ENCODE results near the gene ARHGEF12. TPM values are rescaled to one million over a fixed set of nuclear protein-coding genes. Genes with fewer than 3 reads are reported as not detected.
A peak's percentile ranks its signal among the peaks of the same experiment; 100 is the strongest.

The ARHGEF12 gene
- polyA plus RNA-seq, 1 donor (not counting 4 experiments of a cell fraction or from before 2014, with no cell fraction given), result 28.8 TPM

DNA sequence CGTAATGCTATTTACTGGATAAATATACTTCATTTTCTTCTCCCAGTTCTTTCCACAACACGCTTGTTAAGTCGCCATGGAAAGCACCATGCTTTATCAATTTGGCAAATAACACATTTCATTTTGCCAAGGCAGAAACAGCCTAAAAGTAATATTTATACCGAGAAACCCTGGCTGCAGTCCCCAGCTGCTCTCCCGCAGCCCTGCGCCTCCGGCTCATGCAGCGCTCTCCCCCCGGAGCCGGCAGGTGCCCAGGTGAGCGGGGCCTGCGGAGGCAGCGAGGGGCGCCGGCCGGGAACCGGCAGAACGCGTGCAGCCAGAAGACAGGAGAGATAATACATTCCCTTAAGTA is 681 bp upstream of the ARHGEF12 start:
- no peak for FAIRE-seq
- H3K4me1 ChIP-seq (ENCODE audit: control insufficient read depth, extremely low read depth, insufficient read depth, low read length), result peaks cover 62% of the 10 kb centered on the region
- TF ChIP-seq EZH2 (IDR thresholded peaks at IDR 0.05; ENCODE audit: low read length), result no peak
- TF ChIP-seq CTCF (optimal IDR thresholded peaks at IDR 0.05 in 1 of 3, IDR thresholded peaks at IDR 0.05 in 1 of 3, conservative IDR thresholded peaks at IDR 0.05 in 1 of 3; ENCODE audit: extremely low read depth in 1 of 3, insufficient read depth in 2 of 3, low read length in 3 of 3), result no peak

DNA sequence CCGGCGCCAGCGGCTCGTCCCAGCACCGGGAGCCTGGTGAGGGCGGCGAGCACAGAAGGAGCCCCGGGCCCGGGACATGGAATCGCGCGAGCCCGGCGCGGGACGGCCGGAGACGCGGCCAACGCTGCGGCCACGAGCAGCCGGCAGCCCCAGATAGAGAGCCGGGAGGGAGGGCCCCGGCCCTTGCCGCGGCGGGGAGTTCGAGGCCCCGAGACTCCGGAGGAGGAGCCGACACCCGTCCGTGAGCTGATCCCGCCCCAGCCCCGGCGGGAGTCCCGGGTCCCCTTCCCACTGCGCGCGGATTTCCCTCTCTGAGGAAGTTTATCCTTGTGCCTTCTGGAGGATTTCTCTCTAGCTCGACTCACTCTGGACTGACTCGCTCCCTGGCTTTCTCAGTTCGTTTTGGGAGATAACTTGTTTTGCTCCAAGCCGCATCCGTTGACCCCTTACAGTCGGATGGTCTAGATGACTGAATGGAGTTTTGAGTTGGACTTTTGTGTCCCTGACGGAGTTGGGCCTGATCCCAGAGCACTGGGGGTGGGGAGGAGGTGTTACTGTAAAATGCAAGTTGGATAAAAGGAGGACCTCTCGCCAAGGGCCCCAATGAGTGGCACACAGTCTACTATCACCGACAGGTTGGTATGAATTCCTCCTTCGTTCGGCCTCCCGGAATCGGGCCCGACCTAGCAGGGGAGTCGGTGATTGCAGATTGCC is 585 bp downstream of the ARHGEF12 start:
- peaks cover 12% of the 10 kb centered on the region for H4K20me1 ChIP-seq (ENCODE audit: control insufficient read depth, extremely low read depth, insufficient read depth, low read length)
- H3K9ac ChIP-seq (ENCODE audit: control insufficient read depth, extremely low read depth, insufficient read depth, low read length), result peak overlapping the region; percentile 93
- H3K4me1 ChIP-seq (ENCODE audit: control insufficient read depth, extremely low read depth, insufficient read depth, low read length), result peaks cover 61% of the 10 kb centered on the region
- TF ChIP-seq CTCF (optimal IDR thresholded peaks at IDR 0.05 in 1 of 3, IDR thresholded peaks at IDR 0.05 in 1 of 3, conservative IDR thresholded peaks at IDR 0.05 in 1 of 3; ENCODE audit: extremely low read depth in 1 of 3, insufficient read depth in 2 of 3, low read length in 3 of 3), result no peak
- TF ChIP-seq EZH2 (IDR thresholded peaks at IDR 0.05; ENCODE audit: low read length), result no peak
- no peaks in the 10 kb centered on the region for H3K36me3 ChIP-seq (ENCODE audit: control insufficient read depth in 2 of 2, extremely low read depth in 1 of 2, insufficient read depth in 2 of 2, low read length in 2 of 2)
- no peaks in the 10 kb centered on the region for H3K27me3 ChIP-seq (ENCODE audit: control insufficient read depth, extremely low read depth, insufficient read depth, low read length)
- DNase-seq (ENCODE audit: low read depth, low spot score), result no peak
- dilution Hi-C loops (cut with MboI; ENCODE audit: extremely low pct_ligation_motif_present, low sequenced_read_pairs), result no loop called here
- FAIRE-seq, result no peak
- no peaks in the 10 kb centered on the region for H3K9me1 ChIP-seq (ENCODE audit: control insufficient read depth, extremely low read depth, insufficient read depth, low read length)
- H3K9me3 ChIP-seq (ENCODE audit: control insufficient read depth, low read depth, low read length), result no peaks in the 10 kb centered on the region
- peaks cover 39% of the 10 kb centered on the region for H3K79me2 ChIP-seq (ENCODE audit: control insufficient read depth, insufficient read depth, low read length)
- peak overlapping the region; percentile 100 for H3K4me2 ChIP-seq (ENCODE audit: control insufficient read depth, extremely low read depth, insufficient read depth, low read depth, low read length)
- H3K27ac ChIP-seq (ENCODE audit: control insufficient read depth, insufficient read depth, low read length), result peak overlapping the region; percentile 86
- peak overlapping the region; percentile 75 for H2AFZ ChIP-seq (ENCODE audit: control insufficient read depth, low read length)
- H3K4me3 ChIP-seq (ENCODE audit: control insufficient read depth in 2 of 3, extremely low read depth in 1 of 3, insufficient read depth in 2 of 3, low read depth in 1 of 3, low read length in 3 of 3), result peak overlapping the region; percentile 92 to 98 (median 98)

More for the DNA sequence above, 681 bp upstream of the ARHGEF12 start:
- peak overlapping the region; percentile 92 for H3K4me2 ChIP-seq (ENCODE audit: control insufficient read depth, extremely low read depth, insufficient read depth, low read depth, low read length)
- peaks cover 32% of the 10 kb centered on the region for H3K79me2 ChIP-seq (ENCODE audit: control insufficient read depth, insufficient read depth, low read length)
- DNase-seq (ENCODE audit: low read depth, low spot score), result no peak
- H3K9me3 ChIP-seq (ENCODE audit: control insufficient read depth, low read depth, low read length), result no peaks in the 10 kb centered on the region
- no peaks in the 10 kb centered on the region for H3K27me3 ChIP-seq (ENCODE audit: control insufficient read depth, extremely low read depth, insufficient read depth, low read length)
- H3K9me1 ChIP-seq (ENCODE audit: control insufficient read depth, extremely low read depth, insufficient read depth, low read length), result no peaks in the 10 kb centered on the region
- H3K9ac ChIP-seq (ENCODE audit: control insufficient read depth, extremely low read depth, insufficient read depth, low read length), result peak overlapping the region; percentile 93
- peaks cover 12% of the 10 kb centered on the region for H4K20me1 ChIP-seq (ENCODE audit: control insufficient read depth, extremely low read depth, insufficient read depth, low read length)
- dilution Hi-C loops (cut with MboI; ENCODE audit: extremely low pct_ligation_motif_present, low sequenced_read_pairs), result no loop called here
- no peaks in the 10 kb centered on the region for H3K36me3 ChIP-seq (ENCODE audit: control insufficient read depth in 2 of 2, extremely low read depth in 1 of 2, insufficient read depth in 2 of 2, low read length in 2 of 2)
- H3K4me3 ChIP-seq (ENCODE audit: control insufficient read depth in 2 of 3, extremely low read depth in 1 of 3, insufficient read depth in 2 of 3, low read depth in 1 of 3, low read length in 3 of 3), result peak overlapping the region; percentile 78 to 98 (median 92)
- peak overlapping the region; percentile 87 for H2AFZ ChIP-seq (ENCODE audit: control insufficient read depth, low read length)
- peak overlapping the region; percentile 53 for H3K27ac ChIP-seq (ENCODE audit: control insufficient read depth, insufficient read depth, low read length)
